Measurements from ENCODE around the gene COPB2.

DNA sequence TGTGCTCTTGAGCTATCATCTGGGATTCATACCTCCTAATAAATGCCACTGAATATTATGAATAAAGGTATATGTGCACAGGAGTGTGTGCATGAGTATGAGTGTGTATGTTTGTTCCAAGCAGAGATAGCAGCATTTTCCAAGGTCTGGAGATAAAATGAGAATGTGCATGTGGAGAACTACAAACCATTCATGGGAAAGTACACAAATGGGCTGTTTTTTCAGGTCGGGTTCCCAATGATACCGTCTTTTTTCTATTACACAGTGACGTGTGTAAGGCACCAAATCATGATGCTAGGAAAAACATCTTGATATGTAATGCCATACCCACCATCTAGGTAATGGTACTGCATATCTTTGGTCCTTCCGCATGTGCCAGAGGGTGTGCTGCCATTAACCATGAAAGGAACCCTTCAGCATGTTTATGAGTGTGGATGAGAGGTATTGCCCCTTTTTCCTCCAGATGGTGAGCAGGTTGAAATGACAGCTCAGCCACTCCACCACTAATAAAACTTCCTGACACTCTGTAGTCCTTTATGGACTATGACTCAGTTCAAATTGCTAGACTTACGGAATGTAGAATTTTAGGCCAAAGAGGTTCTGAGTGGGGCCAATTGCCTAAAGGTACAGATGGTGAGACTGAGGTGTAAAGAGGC lies 36.4 kb upstream of the COPB2 start:
- no peak for TF ChIP-seq RARB (CRISPR knock-in tag; IDR thresholded peaks at IDR 0.05)
- TF ChIP-seq, protein P1, sequence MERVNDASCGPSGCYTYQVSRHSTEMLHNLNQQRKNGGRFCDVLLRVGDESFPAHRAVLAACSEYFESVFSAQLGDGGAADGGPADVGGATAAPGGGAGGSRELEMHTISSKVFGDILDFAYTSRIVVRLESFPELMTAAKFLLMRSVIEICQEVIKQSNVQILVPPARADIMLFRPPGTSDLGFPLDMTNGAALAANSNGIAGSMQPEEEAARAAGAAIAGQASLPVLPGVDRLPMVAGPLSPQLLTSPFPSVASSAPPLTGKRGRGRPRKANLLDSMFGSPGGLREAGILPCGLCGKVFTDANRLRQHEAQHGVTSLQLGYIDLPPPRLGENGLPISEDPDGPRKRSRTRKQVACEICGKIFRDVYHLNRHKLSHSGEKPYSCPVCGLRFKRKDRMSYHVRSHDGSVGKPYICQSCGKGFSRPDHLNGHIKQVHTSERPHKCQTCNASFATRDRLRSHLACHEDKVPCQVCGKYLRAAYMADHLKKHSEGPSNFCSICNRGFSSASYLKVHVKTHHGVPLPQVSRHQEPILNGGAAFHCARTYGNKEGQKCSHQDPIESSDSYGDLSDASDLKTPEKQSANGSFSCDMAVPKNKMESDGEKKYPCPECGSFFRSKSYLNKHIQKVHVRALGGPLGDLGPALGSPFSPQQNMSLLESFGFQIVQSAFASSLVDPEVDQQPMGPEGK (CRISPR knock-in tag; IDR thresholded peaks at IDR 0.05; ENCODE audit: borderline replicate concordance): no peak
- no peak for TF ChIP-seq ZC3H10 (CRISPR knock-in tag; IDR thresholded peaks at IDR 0.05)
- no peak for TF ChIP-seq BACH2 (CRISPR knock-in tag; IDR thresholded peaks at IDR 0.05; ENCODE audit: borderline replicate concordance)
- TF ChIP-seq OSR1 (CRISPR knock-in tag; IDR thresholded peaks at IDR 0.05): no peak
- TF ChIP-seq, protein P2, sequence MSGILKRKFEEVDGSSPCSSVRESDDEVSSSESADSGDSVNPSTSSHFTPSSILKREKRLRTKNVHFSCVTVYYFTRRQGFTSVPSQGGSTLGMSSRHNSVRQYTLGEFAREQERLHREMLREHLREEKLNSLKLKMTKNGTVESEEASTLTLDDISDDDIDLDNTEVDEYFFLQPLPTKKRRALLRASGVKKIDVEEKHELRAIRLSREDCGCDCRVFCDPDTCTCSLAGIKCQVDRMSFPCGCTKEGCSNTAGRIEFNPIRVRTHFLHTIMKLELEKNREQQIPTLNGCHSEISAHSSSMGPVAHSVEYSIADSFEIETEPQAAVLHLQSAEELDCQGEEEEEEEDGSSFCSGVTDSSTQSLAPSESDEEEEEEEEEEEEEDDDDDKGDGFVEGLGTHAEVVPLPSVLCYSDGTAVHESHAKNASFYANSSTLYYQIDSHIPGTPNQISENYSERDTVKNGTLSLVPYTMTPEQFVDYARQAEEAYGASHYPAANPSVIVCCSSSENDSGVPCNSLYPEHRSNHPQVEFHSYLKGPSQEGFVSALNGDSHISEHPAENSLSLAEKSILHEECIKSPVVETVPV (CRISPR knock-in tag; IDR thresholded peaks at IDR 0.05): no peak
- TF ChIP-seq ZFP30 (CRISPR knock-in tag; IDR thresholded peaks at IDR 0.05): no peak
- TF ChIP-seq ISL1 (CRISPR knock-in tag; IDR thresholded peaks at IDR 0.05): no peak
- TF ChIP-seq ZNF8 (CRISPR knock-in tag; IDR thresholded peaks at IDR 0.05): no peak
- TF ChIP-seq, protein P3, sequence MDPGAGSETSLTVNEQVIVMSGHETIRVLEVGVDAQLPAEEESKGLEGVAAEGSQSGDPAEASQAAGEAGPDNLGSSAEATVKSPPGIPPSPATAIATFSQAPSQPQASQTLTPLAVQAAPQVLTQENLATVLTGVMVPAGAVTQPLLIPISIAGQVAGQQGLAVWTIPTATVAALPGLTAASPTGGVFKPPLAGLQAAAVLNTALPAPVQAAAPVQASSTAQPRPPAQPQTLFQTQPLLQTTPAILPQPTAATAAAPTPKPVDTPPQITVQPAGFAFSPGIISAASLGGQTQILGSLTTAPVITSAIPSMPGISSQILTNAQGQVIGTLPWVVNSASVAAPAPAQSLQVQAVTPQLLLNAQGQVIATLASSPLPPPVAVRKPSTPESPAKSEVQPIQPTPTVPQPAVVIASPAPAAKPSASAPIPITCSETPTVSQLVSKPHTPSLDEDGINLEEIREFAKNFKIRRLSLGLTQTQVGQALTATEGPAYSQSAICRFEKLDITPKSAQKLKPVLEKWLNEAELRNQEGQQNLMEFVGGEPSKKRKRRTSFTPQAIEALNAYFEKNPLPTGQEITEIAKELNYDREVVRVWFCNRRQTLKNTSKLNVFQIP (CRISPR knock-in tag; IDR thresholded peaks at IDR 0.05; ENCODE audit: borderline replicate concordance, low read depth): no peak
- TF ChIP-seq, protein P4, sequence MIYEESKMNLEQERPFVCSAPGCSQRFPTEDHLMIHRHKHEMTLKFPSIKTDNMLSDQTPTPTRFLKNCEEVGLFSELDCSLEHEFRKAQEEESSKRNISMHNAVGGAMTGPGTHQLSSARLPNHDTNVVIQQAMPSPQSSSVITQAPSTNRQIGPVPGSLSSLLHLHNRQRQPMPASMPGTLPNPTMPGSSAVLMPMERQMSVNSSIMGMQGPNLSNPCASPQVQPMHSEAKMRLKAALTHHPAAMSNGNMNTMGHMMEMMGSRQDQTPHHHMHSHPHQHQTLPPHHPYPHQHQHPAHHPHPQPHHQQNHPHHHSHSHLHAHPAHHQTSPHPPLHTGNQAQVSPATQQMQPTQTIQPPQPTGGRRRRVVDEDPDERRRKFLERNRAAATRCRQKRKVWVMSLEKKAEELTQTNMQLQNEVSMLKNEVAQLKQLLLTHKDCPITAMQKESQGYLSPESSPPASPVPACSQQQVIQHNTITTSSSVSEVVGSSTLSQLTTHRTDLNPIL (CRISPR knock-in tag; IDR thresholded peaks at IDR 0.05; ENCODE audit: low read depth): no peak
- no peak for TF ChIP-seq ZNF565 (CRISPR knock-in tag; conservative IDR thresholded peaks at IDR 0.05; ENCODE audit: low read depth)
- TF ChIP-seq GLIS3 (CRISPR knock-in tag; IDR thresholded peaks at IDR 0.05): no peak
- TF ChIP-seq ZFP3 (CRISPR knock-in tag; IDR thresholded peaks at IDR 0.05): no peak
